TTC549 (cell line): Measurements from ENCODE around the gene ERN2.

Source experiments
- FAIRE-seq: peaks from 2 replicates; lab custom pipeline; 2012; peaks lifted over from hg19 to GRCh38; lab: Jason Lieb, UNC

Gene ERN2

GRCh38 chr16:23687034-23687808, 25.8 kb downstream of the ERN2 start:
- no peak for FAIRE-seq

- no peak for FAIRE-seq
Observed at GRCh38 chr16:23683487-23683886, 29.5 kb downstream of the ERN2 start.

GRCh38 chr16:23682181-23682580, 30.8 kb downstream of the ERN2 start:
- FAIRE-seq = no peak

- no peak for FAIRE-seq
Observed at GRCh38 chr16:23679986-23680336, 33.1 kb downstream of the ERN2 start.

- no peak for FAIRE-seq
Observed at GRCh38 chr16:23679274-23679985, 33.6 kb downstream of the ERN2 start.

GRCh38 chr16:23678430-23679273, 34.4 kb downstream of the ERN2 start, which contains the start of gene PLK1:
PLK1 (plus strand) TSS chr16:23678889; CDS start chr16:23678933, 44 bp downstream.
- FAIRE-seq = peak; percentile 34

GRCh38 chr16:23676924-23677480, 36.0 kb downstream of the ERN2 start:
- FAIRE-seq = no peak

- no peak for FAIRE-seq
Observed at GRCh38 chr16:23673971-23674614, 38.9 kb downstream of the ERN2 start.

- no peak for FAIRE-seq
Observed at GRCh38 chr16:23670137-23670776, 42.8 kb downstream of the ERN2 start.

- FAIRE-seq = no peak
Observed at GRCh38 chr16:23668873-23669272, 44.1 kb downstream of the ERN2 start.

- no peak for FAIRE-seq
Observed at GRCh38 chr16:23668225-23668624, 44.8 kb downstream of the ERN2 start.

- FAIRE-seq = no peak
Observed at GRCh38 chr16:23667355-23667659, 45.7 kb downstream of the ERN2 start.

- FAIRE-seq = no peak
Observed at GRCh38 chr16:23666571-23667354, 46.3 kb downstream of the ERN2 start.

- FAIRE-seq = no peak
Observed at GRCh38 chr16:23663918-23664317, 49.1 kb downstream of the ERN2 start.

GRCh38 chr16:23651943-23652468, 61.0 kb downstream of the ERN2 start:
- no peak for FAIRE-seq

GRCh38 chr16:23650674-23651416, 62.2 kb downstream of the ERN2 start:
- no peak for FAIRE-seq

GRCh38 chr16:23642246-23642774, 70.7 kb downstream of the ERN2 start:
- FAIRE-seq = no peak

- FAIRE-seq = no peak
Observed at GRCh38 chr16:23640931-23641765, 71.9 kb downstream of the ERN2 start, which contains the start of the genes DCTN5 and PALB2. DCTN5 (plus strand) TSS chr16:23641466; CDS start chr16:23641543, 77 bp downstream. PALB2 (minus strand) TSS chr16:23641310; CDS start chr16:23641157, 153 bp downstream.

GRCh38 chr16:23640615-23640930, 72.4 kb downstream of the ERN2 start:
- no peak for FAIRE-seq
